ENCODE data around the gene KCNE3.

DNA sequence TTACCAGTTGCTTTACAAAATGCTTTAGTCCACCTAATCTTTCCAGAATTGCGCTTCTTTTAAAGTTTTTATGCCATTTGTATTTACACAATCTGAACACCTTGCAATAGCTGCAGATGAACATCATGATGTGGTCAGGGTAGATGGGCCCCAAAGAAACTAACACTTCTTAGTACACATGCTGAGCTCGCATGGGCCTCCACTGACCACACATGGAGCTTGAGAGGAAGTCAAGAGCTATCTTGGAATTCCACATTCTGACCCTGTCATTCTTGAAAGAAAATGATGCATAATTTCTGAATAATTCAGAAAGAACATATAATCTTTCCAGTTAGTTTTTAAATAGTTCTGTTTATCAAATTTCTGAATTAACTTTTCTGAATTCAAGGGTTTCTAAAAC, 18.5 kb upstream of the KCNE3 start:
- TF ChIP-seq, protein P1, sequence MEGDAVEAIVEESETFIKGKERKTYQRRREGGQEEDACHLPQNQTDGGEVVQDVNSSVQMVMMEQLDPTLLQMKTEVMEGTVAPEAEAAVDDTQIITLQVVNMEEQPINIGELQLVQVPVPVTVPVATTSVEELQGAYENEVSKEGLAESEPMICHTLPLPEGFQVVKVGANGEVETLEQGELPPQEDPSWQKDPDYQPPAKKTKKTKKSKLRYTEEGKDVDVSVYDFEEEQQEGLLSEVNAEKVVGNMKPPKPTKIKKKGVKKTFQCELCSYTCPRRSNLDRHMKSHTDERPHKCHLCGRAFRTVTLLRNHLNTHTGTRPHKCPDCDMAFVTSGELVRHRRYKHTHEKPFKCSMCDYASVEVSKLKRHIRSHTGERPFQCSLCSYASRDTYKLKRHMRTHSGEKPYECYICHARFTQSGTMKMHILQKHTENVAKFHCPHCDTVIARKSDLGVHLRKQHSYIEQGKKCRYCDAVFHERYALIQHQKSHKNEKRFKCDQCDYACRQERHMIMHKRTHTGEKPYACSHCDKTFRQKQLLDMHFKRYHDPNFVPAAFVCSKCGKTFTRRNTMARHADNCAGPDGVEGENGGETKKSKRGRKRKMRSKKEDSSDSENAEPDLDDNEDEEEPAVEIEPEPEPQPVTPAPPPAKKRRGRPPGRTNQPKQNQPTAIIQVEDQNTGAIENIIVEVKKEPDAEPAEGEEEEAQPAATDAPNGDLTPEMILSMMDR (conservative IDR thresholded peaks at IDR 0.05; ENCODE audit: low read depth, low read length): no peak
- TF ChIP-seq MXI1 (IDR thresholded peaks at IDR 0.05; ENCODE audit: borderline replicate concordance, low read depth, low read length) (no peak), POLR2A (IDR thresholded peaks at IDR 0.05; ENCODE audit: low read depth, low read length) (no peak), RAD21 (IDR thresholded peaks at IDR 0.05; ENCODE audit: low read length) (no peak), RCOR1 (IDR thresholded peaks at IDR 0.05; ENCODE audit: insufficient replicate concordance, low read length) (no peak), RFX5 (IDR thresholded peaks at IDR 0.05; ENCODE audit: low read depth, low read length) (no peak), CEBPB (IDR thresholded peaks at IDR 0.05; ENCODE audit: low read depth, low read length) (no peak), MAZ (IDR thresholded peaks at IDR 0.05; ENCODE audit: borderline replicate concordance, low read depth, low read length) (no peak), SMC3 (IDR thresholded peaks at IDR 0.05; ENCODE audit: low read depth, low read length) (no peak), MAFK (IDR thresholded peaks at IDR 0.05; ENCODE audit: low read depth, low read length) (no peak), NFE2L2 (IDR thresholded peaks at IDR 0.05; ENCODE audit: low read depth, low read length) (no peak), FOS (IDR thresholded peaks at IDR 0.05; ENCODE audit: low read depth, low read length) (no peak)
- TF ChIP-seq, protein P2, sequence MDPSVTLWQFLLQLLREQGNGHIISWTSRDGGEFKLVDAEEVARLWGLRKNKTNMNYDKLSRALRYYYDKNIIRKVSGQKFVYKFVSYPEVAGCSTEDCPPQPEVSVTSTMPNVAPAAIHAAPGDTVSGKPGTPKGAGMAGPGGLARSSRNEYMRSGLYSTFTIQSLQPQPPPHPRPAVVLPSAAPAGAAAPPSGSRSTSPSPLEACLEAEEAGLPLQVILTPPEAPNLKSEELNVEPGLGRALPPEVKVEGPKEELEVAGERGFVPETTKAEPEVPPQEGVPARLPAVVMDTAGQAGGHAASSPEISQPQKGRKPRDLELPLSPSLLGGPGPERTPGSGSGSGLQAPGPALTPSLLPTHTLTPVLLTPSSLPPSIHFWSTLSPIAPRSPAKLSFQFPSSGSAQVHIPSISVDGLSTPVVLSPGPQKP (IDR thresholded peaks at IDR 0.05; ENCODE audit: borderline replicate concordance, low read depth, low read length): no peak
- TF ChIP-seq, protein P3, sequence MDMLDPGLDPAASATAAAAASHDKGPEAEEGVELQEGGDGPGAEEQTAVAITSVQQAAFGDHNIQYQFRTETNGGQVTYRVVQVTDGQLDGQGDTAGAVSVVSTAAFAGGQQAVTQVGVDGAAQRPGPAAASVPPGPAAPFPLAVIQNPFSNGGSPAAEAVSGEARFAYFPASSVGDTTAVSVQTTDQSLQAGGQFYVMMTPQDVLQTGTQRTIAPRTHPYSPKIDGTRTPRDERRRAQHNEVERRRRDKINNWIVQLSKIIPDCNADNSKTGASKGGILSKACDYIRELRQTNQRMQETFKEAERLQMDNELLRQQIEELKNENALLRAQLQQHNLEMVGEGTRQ (IDR thresholded peaks at IDR 0.05; ENCODE audit: low read depth, low read length): no peak
